HG03060 (cell line): ENCODE measurements around the gene PTPRJ.
A peak's percentile ranks its signal among the peaks of the same experiment; 100 is the strongest.
"Not testable (repeated sequence)": the region's sequence is repeated elsewhere in the genome, so short reads cannot be mapped to it uniquely, and the experiment has no call there.

Experiments
- ATAC-seq: cut with Tn5 transposase; IDR thresholded peaks from one replicate; pipeline ENCODE4 v1.9.1; 2021; ENCODE audit warnings: low read depth, moderate number of reproducible peaks; ENCODE audit not compliant: unreplicated experiment

Gene PTPRJ

DNA sequence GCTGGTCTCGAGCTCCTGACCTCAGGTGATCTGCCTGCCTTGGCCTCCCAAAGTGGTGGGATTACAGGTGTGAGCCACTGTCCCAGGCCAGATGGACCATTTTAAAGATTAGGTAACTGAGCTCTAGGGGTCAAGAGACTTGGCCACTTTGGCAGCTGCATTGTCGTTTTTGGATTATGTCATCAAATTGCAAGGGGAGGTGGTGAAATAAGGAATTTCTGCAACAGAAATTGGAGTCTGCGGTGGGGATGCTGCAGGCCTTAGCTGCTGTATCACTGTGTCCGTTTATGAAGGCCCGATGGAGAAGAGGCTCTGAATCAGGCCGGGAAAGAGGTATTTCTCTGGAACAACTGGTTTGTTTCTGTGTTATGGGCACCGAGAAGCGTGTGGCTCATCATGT lies 34.6 kb downstream of the PTPRJ start:
- no peak for ATAC-seq

- ATAC-seq = no peak
Measured at GRCh38 chr11:48017105-48017830, 36.9 kb downstream of the PTPRJ start.

- ATAC-seq = no peak
Measured at GRCh38 chr11:48017831-48018527, 37.6 kb downstream of the PTPRJ start.

GRCh38 chr11:48018528-48019216 lies 38.3 kb downstream of the PTPRJ start:
- ATAC-seq = no peak

DNA sequence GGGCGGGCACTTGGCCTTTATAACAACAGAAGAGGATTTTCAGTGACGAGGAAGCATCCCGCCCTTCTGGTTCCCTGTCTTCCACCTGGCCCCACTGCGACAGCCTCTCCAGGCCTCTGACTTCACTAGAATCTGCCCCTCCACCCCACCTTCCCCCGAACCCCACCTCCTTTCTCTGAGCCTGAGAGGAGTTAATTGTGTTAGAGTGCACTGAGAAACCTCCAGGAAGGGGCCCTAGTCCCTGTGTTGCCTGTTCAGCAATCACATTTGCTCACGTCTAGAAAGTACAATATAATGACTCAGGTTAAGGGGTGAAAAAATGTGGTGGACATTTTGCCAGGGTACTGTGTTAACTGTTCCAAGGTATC lies 38.8 kb downstream of the PTPRJ start:
- ATAC-seq = no peak

DNA sequence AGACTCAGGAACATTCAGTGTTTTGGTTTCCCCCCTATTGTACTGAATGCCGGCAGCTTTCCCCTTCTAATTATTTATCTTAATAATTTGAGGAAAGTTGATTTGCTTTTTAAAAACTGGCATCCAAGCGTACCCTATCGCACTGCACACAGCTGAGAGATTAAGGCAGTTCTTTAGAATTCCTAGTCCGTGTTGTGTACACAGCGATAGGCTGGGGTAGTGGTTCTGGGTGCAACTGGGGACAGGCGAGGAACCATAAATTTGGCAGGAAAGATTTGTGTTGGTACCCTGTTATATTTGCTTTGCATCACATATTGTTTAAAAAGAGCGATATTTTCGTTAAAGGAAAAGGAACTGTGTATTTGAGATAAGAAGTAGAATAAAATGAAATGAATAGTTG lies 39.2 kb downstream of the PTPRJ start:
- no peak for ATAC-seq

GRCh38 chr11:48020092-48020755 lies 39.9 kb downstream of the PTPRJ start:
- ATAC-seq = peak; percentile 93

DNA sequence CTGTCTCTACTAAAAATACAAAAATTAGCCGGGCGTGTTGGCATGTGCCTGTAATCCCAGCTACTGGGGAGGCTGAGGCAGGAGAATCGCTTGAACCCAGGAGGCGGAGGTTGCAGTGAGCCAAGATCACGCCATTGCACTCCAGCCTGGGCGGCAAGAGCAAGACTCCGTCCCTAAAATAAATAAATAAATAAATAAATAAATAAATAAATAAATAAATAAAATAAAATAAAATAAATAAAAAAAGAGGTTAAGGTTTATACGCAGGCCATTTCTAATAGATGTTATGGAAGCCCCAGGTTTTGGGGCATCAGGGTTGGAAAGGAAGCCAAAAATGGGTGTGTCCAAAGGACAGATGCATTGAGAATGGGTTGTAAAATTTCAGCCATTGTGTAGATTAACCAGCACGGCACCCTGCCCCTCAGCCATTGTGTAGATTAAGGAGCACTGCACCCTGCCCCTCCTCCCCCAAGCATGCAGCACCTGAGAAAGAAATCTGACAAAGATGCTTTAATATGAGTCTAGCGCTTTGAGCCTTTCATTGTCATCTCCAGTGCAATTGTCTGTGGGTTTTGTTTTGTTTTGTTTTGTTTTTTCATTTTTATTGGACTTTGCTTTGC lies 41.0 kb downstream of the PTPRJ start:
- not testable (repeated sequence) for ATAC-seq

- ATAC-seq = no peak
Measured at GRCh38 chr11:48022445-48022844, 42.1 kb downstream of the PTPRJ start.

DNA sequence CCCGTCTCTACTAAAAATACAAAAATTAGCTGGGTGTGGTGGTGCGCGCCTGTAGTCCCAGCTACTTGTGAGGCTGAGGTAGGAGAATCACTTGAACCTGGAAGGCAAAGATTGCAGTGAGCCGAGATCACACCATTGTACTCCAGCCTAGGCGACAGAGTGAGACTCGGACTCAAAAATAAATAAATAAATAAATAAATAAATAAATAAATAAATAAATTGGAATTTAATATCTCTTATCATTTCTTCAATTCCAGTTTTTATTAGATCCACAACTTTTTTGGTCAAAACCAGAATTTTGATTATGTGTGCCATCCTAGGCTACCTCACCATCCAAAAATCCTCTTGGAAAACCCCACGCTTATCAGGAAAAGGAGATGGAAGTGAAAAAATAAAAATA lies 43.2 kb downstream of the PTPRJ start:
- ATAC-seq = not testable (repeated sequence)

DNA sequence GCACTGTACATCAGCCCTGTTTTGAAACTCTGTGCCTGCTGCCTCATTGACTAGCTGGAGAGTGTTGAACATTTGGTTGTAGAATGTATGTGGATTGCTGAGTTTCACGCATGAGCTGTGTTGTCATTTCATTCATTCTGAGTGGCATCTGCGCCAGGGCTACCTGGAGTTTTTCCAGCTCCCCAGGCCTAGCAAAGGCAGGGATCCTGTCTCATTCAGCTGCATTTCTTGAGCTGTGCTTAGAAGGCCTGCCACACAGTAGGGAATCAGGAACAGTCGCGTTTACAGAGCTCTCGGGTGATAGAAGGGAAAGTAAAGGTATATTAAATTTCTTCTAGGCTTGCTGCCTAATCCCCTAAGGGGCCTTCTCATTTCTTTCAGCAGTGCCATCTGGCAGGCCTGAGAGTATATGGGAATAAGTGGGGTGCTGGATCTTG lies 44.3 kb downstream of the PTPRJ start:
- ATAC-seq = no peak

- ATAC-seq = no peak
Measured at GRCh38 chr11:48025293-48025983, 45.1 kb downstream of the PTPRJ start.

GRCh38 chr11:48025984-48026340 lies 45.6 kb downstream of the PTPRJ start:
- ATAC-seq = no peak

GRCh38 chr11:48028914-48029680 lies 48.7 kb downstream of the PTPRJ start:
- no peak for ATAC-seq

GRCh38 chr11:48029681-48030290 lies 49.4 kb downstream of the PTPRJ start:
- ATAC-seq = no peak

DNA sequence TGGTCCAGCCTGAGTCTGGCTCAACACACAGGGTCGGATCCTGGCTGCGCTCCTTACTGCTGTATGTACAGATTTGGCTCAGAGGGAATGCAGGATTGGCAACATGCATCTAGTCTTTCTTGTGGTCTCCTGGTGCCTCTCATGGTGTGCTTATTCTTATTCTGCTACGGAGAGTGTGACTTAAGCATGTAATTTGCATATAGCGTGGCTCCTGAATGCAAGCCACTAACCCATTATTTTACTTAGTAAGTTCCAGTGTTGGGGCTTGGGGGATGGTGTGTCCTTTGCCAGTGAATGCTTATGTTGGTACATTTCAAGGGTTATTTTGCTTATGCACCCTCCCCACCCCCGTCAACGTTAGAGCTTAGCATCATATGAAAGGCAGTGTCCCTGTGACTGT lies 51.2 kb downstream of the PTPRJ start:
- peak; percentile 39 for ATAC-seq

DNA sequence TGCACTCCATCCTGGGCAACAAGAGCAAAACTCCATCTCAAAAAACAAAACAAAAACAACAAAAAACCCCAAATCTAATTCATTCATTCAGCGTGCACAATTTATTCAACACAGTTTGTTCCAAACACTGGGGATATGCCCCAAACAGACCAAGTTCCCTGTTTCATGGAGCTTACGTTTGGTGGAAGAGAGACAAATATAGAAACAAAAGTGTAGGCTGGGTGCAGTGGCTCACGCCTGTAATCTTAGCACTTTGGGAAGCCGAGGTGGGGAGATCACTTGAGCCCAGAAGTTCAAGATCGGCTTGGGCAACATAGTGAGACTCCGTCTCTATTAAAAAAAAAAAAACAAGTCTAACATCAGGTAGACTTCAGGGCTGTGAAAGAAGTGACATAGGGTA lies 52.4 kb downstream of the PTPRJ start:
- ATAC-seq = no peak

- no peak for ATAC-seq
Measured at GRCh38 chr11:48033918-48034341, 53.6 kb downstream of the PTPRJ start.
